RWPE2 (cell line): ENCODE data around the gene KREMEN2.

Experiments used
- ATAC-seq: fragments of 200-7000 bp; cut with Tn5 transposase; 3 replicates; pipeline ENCODE4 v1.9.1; 2021; ENCODE audit warnings: low read depth
- DNase-seq: peaks from one replicate; pipeline ENCODE4 v3.0.0-alpha.2; 2020; ENCODE audit warnings: low spot score
- H3K27ac ChIP-seq: fragments of 450-650 bp; 2 replicates; pipeline ENCODE4 v1.5.1; 2017; ENCODE audit warnings: mild to moderate bottlenecking; ENCODE audit not compliant: poor library complexity, severe bottlenecking
- H3K27me3 ChIP-seq: fragments of 250-450 bp; sonication (Bioruptor Pico); 2 replicates; pipeline ENCODE4 v1.5.1; 2021; ENCODE audit warnings: mild to moderate bottlenecking, moderate library complexity; ENCODE audit not compliant: insufficient read depth, poor library complexity, severe bottlenecking
- H3K36me3 ChIP-seq: fragments of 250-450 bp; sonication (Bioruptor Pico); 2 replicates; pipeline ENCODE4 v1.5.1; 2020; ENCODE audit warnings: low read depth, mild to moderate bottlenecking, moderate library complexity
- H3K4me1 ChIP-seq: fragments of 250-450 bp; sonication (Bioruptor Pico); 2 replicates; pipeline ENCODE4 v1.5.1; 2021; ENCODE audit warnings: mild to moderate bottlenecking, moderate library complexity; ENCODE audit not compliant: insufficient read depth, poor library complexity, severe bottlenecking
- H3K4me3 ChIP-seq: fragments of 250-450 bp; sonication (Bioruptor Pico); 2 replicates; pipeline ENCODE4 v1.5.1; 2021; ENCODE audit warnings: mild to moderate bottlenecking, moderate library complexity; ENCODE audit not compliant: severe bottlenecking
- H3K9me3 ChIP-seq: fragments of 250-450 bp; sonication (Bioruptor Pico); 2 replicates; pipeline ENCODE4 v1.5.1; 2021; ENCODE audit warnings: mild to moderate bottlenecking, moderate library complexity; ENCODE audit not compliant: severe bottlenecking
- TF ChIP-seq, protein P1 (sequence below): fragments of 450-650 bp; IDR thresholded peaks from one replicate; pipeline ENCODE4 v1.5.1; 2017; ENCODE audit warnings: mild to moderate bottlenecking, moderate library complexity; ENCODE audit not compliant: poor library complexity, severe bottlenecking

Gene KREMEN2

DNA sequence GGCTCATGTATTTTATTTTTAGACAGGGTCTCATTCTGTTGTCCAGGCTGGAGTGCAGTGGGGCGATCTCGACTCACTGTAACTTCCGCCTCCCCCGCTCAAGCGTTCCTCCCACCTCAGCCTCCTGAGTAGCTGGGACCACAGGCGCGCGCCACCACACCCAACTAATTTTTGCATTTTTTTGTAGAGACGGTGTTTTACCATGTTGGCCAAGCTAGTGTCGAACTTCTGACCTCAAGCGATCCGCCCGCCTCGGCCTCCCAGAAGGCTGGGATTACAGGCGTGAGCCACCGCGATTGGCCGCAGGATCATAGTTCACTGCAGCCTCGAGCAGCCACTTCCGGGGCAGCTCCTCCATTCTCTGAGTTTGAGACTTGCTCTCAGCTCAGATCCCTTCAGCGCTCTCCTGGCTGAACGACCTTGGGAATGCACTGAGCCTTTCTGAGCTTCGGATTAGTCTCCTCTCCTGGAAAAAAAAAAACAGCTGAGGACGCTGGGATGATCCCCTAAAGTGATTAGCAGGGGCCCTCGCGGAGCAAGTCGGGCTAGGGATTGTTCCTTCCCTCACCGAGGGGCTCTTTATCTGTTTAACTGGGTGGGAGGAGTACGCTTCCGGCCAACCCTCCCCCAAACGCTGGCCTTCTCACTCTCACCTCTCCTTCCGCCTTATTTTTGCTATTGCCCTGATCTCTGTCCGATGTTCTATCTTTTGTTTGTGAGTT, 17.3 kb downstream of the KREMEN2 start:
- no peak overlapping the region for H3K4me3 ChIP-seq
- peak overlapping the region; percentile 71 for H3K27ac ChIP-seq

DNA sequence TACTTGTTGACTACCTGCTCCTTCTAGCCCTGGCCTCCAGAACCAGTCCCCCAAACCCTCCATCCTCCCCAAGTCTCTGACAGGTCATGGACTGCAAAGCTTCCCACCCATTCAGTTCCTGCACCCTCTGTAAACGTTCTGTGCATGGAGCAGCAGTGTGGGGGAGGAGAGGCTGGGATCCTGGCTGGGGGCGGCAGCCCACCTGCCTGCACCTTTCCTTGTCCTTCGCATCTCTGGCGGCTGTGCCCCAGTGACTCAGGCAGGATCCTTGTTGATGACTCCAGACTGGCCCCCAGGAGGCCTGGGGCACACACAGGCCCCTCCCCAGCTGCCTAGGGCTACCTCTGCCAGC, 17.8 kb downstream of the KREMEN2 start:
- no peaks in the 10 kb centered on the region for H3K27me3 ChIP-seq
- H3K27ac ChIP-seq: peak overlapping the region; percentile 71
- no peak overlapping the region for H3K4me3 ChIP-seq
- H3K36me3 ChIP-seq: peaks cover 22% of the 10 kb centered on the region
- DNase-seq (no peak), ATAC-seq (no peak)
- TF ChIP-seq, protein P1, sequence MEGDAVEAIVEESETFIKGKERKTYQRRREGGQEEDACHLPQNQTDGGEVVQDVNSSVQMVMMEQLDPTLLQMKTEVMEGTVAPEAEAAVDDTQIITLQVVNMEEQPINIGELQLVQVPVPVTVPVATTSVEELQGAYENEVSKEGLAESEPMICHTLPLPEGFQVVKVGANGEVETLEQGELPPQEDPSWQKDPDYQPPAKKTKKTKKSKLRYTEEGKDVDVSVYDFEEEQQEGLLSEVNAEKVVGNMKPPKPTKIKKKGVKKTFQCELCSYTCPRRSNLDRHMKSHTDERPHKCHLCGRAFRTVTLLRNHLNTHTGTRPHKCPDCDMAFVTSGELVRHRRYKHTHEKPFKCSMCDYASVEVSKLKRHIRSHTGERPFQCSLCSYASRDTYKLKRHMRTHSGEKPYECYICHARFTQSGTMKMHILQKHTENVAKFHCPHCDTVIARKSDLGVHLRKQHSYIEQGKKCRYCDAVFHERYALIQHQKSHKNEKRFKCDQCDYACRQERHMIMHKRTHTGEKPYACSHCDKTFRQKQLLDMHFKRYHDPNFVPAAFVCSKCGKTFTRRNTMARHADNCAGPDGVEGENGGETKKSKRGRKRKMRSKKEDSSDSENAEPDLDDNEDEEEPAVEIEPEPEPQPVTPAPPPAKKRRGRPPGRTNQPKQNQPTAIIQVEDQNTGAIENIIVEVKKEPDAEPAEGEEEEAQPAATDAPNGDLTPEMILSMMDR: no peak
- no peaks in the 10 kb centered on the region for H3K9me3 ChIP-seq
- H3K4me1 ChIP-seq: peaks cover 11% of the 10 kb centered on the region

More for the DNA sequence above, 17.3 kb downstream of the KREMEN2 start:
- H3K4me1 ChIP-seq: peaks cover 11% of the 10 kb centered on the region
- peaks cover 26% of the 10 kb centered on the region for H3K36me3 ChIP-seq
- no peak for DNase-seq
- TF ChIP-seq, protein P1: no peak
- ATAC-seq: no peak
- H3K27me3 ChIP-seq: no peaks in the 10 kb centered on the region
- no peaks in the 10 kb centered on the region for H3K9me3 ChIP-seq

DNA sequence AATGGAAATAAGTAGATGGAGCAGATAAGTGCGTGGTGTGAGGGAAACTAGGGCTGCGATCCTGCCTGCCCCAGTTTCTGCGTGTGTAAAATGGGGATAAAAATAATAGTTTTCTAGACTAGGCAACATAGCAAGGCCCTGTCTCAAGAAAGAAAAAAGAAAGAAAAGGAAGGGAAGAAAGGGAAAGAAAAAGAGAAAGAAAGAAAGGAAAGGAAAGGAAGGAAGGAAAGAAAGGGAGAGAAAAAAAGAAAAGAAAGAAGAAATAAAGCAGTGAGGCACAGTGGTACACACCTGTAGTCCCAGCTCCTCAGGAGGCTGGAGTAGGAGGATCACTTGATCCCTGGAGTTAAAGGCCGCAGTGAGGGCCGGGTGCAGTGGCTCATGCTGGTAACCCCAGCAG, 18.3 kb downstream of the KREMEN2 start:
- H3K27ac ChIP-seq: peak overlapping the region; percentile 71
- no peak overlapping the region for H3K4me3 ChIP-seq
- no peaks in the 10 kb centered on the region for H3K27me3 ChIP-seq
- TF ChIP-seq, protein P1: no peak
- no peaks in the 10 kb centered on the region for H3K9me3 ChIP-seq
- DNase-seq: no peak
- H3K4me1 ChIP-seq: peaks cover 11% of the 10 kb centered on the region
- H3K36me3 ChIP-seq: peaks cover 17% of the 10 kb centered on the region
- ATAC-seq: no peak

DNA sequence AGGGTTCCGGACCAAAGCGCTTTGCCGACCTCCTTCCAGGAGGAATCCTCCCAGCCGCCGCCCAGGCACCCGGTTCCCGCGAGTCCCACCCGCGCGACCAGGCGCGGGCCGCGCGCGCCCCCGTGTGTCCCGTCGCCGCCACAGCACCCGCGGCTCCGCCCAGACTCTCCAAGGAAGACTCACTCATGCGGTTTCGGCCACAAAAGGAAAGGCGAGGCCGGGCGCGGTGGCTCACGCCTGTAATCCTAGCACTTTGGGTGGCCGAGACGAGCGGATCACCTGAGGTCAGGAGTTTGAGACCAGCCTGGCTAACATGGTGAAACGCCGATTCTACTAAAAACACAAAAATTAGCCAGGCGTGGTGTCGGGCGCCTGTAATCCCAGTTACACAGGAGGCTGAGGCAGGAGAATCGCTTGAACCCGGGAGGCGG, 19.6 kb downstream of the KREMEN2 start:
- no peak for DNase-seq
- TF ChIP-seq, protein P1: peak; percentile 95
- H3K27ac ChIP-seq: peak overlapping the region; percentile 71
- no peaks in the 10 kb centered on the region for H3K27me3 ChIP-seq
- peaks cover 8% of the 10 kb centered on the region for H3K4me1 ChIP-seq
- H3K9me3 ChIP-seq: no peaks in the 10 kb centered on the region
- H3K36me3 ChIP-seq: peaks cover 4% of the 10 kb centered on the region
- peak; percentile 59 for ATAC-seq
- peak overlapping the region; percentile 19 for H3K4me3 ChIP-seq

DNA sequence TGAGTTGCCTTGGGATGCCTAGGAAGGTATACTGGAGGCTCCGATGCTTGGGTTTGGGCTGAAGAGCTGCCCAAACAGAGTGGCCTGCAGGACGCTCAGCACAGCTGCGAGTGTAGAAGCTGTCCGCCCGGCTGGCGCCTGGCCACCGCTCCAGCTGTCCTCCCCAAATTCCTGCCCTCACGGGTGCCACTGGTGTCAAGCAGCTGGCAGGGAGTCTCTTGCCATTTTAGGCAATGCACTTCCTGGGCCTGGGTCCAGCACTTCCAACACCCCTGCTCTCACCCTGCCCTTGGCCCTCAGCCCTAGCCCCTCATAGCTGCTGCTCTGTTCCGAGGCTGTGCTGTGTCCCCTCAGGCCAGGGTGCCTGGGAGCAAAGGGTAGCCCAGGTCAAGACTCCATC, 21.4 kb downstream of the KREMEN2 start:
- no peak for ATAC-seq
- H3K9me3 ChIP-seq: no peaks in the 10 kb centered on the region
- H3K36me3 ChIP-seq: no peaks in the 10 kb centered on the region

More for the DNA sequence above, 21.4 kb downstream of the KREMEN2 start:
- H3K27me3 ChIP-seq: no peaks in the 10 kb centered on the region
- no peak overlapping the region for H3K27ac ChIP-seq
- DNase-seq: no peak
- H3K4me1 ChIP-seq: peaks cover 7% of the 10 kb centered on the region
- TF ChIP-seq, protein P1: no peak
- H3K4me3 ChIP-seq: no peak overlapping the region
